IMR-90 (cell line): ENCODE data around the gene ARHGAP10.

Experiments used
- BHLHE40 ChIP-seq: fragments of 150-350 bp; IDR thresholded peaks from 2 replicates; pipeline ENCODE4 v1.6.1; 2016; ENCODE audit warnings: mild to moderate bottlenecking, low read depth, low read length
- CTCF ChIP-seq: conservative IDR thresholded peaks from 2 replicates; pipeline ENCODE4 v1.5.1; 2012; ENCODE audit warnings: mild to moderate bottlenecking, low read depth, low read length, improper control_type of control experiment
- MAZ ChIP-seq: IDR thresholded peaks from 2 replicates; pipeline ENCODE4 v1.6.1; 2012; ENCODE audit warnings: low read depth, mild to moderate bottlenecking, low read length, improper control_type of control experiment, moderate library complexity, borderline replicate concordance
- MXI1 ChIP-seq: IDR thresholded peaks from 2 replicates; pipeline ENCODE4 v1.6.1; 2012; ENCODE audit warnings: low read depth, mild to moderate bottlenecking, low read length, moderate library complexity, borderline replicate concordance
- NFE2L2 ChIP-seq: fragments of 150-350 bp; IDR thresholded peaks from 2 replicates; pipeline ENCODE4 v1.6.1; 2016; ENCODE audit warnings: low read depth, mild to moderate bottlenecking, low read length
- POLR2A ChIP-seq: IDR thresholded peaks from 2 replicates; pipeline ENCODE4 v1.6.1; 2012; ENCODE audit warnings: mild to moderate bottlenecking, low read depth, low read length
- RAD21 ChIP-seq: IDR thresholded peaks from 2 replicates; pipeline ENCODE4 v1.6.1; 2012; ENCODE audit warnings: low read length, improper control_type of control experiment
- RCOR1 ChIP-seq: IDR thresholded peaks from 2 replicates; pipeline ENCODE4 v1.6.1; 2012; ENCODE audit warnings: mild to moderate bottlenecking, low read length, improper control_type of control experiment; ENCODE audit not compliant: insufficient replicate concordance
- RFX5 ChIP-seq: IDR thresholded peaks from 2 replicates; pipeline ENCODE4 v1.8.0; 2012; ENCODE audit warnings: low read depth, mild to moderate bottlenecking, low read length, moderate library complexity
- SMC3 ChIP-seq: fragments of 150-350 bp; IDR thresholded peaks from 2 replicates; pipeline ENCODE4 v1.6.1; 2016; ENCODE audit warnings: low read depth, mild to moderate bottlenecking, antibody characterized with exemption, low read length, moderate library complexity
- TF ChIP-seq, protein P1 (sequence below): fragments of 150-350 bp; IDR thresholded peaks from 2 replicates; pipeline ENCODE4 v1.6.1; 2017; ENCODE audit warnings: mild to moderate bottlenecking, antibody characterized with exemption, low read length, low read depth
- TF ChIP-seq, protein P2 (sequence below): fragments of 150-350 bp; IDR thresholded peaks from 2 replicates; pipeline ENCODE4 v1.6.1; 2016; ENCODE audit warnings: low read depth, mild to moderate bottlenecking, low read length, moderate library complexity, borderline replicate concordance

DNA sequence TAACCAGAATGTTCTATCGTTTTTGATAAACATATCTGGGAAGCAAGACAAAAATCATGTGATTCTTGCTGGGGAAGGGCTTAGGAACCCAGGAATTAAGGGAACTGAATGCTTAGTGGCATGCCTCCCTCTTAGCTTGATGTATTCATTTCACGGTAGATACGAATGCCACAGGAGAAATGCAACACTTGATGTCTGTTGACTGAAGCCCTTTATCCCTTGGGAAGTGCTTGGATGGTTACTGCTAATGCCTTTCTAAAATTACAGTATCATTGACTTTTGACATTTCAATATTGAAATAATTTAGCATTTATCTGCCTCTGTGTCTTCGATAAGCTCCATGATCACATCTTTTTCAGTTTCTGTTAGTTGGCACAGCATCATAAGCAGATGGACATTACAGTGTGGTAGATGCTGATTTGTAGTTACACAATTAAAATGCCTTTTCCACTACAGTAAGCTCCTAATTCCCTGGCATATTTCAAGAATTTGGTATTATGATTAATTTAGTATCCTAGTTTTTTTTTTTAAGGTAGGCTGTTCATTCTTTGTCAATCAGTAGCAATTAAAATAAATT is 226.7 kb downstream of the ARHGAP10 start:
- TF ChIP-seq CTCF (no peak), POLR2A (no peak), RAD21 (no peak), BHLHE40 (no peak), RFX5 (no peak), MXI1 (no peak), SMC3 (no peak), MAZ (no peak), RCOR1 (no peak), NFE2L2 (no peak)
- TF ChIP-seq, protein P1, sequence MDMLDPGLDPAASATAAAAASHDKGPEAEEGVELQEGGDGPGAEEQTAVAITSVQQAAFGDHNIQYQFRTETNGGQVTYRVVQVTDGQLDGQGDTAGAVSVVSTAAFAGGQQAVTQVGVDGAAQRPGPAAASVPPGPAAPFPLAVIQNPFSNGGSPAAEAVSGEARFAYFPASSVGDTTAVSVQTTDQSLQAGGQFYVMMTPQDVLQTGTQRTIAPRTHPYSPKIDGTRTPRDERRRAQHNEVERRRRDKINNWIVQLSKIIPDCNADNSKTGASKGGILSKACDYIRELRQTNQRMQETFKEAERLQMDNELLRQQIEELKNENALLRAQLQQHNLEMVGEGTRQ, result no peak
- TF ChIP-seq, protein P2, sequence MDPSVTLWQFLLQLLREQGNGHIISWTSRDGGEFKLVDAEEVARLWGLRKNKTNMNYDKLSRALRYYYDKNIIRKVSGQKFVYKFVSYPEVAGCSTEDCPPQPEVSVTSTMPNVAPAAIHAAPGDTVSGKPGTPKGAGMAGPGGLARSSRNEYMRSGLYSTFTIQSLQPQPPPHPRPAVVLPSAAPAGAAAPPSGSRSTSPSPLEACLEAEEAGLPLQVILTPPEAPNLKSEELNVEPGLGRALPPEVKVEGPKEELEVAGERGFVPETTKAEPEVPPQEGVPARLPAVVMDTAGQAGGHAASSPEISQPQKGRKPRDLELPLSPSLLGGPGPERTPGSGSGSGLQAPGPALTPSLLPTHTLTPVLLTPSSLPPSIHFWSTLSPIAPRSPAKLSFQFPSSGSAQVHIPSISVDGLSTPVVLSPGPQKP, result no peak
